ENCODE measurements around the gene TRAFD1.
"Not testable (repeated sequence)": the region's sequence is repeated elsewhere in the genome, so short reads cannot be mapped to it uniquely, and the experiment has no call there.

Gene TRAFD1

GRCh38 chr12:112146123-112146522 is 20.8 kb downstream of the TRAFD1 start:
- DNase-seq, result no peak
- intact Hi-C loops (cut with DNase I), result no loop called here

GRCh38 chr12:112148031-112148513 is 22.7 kb downstream of the TRAFD1 start:
- intact Hi-C loops (cut with DNase I), result no loop called here
- peak in 7 of 42 donors; percentile 1 to 41 (median 7) for DNase-seq

- intact Hi-C loops (cut with DNase I), result no loop called here
- DNase-seq, result peak in 6 of 42 donors; percentile 3 to 21 (median 8)
These were observed 24.2 kb downstream of the TRAFD1 start for GRCh38 chr12:112149596-112149995.

- DNase-seq, result peak in 8 of 42 donors; percentile 4 to 19 (median 7)
- intact Hi-C loops (cut with DNase I), result no loop called here
These were observed 26.6 kb downstream of the TRAFD1 start for GRCh38 chr12:112151766-112152541.

- DNase-seq, result peak in 6 of 42 donors; percentile 6 to 38 (median 12)
These were observed 28.0 kb downstream of the TRAFD1 start for GRCh38 chr12:112153181-112153892.

GRCh38 chr12:112153893-112154219 is 28.5 kb downstream of the TRAFD1 start:
- intact Hi-C loops (cut with DNase I), result no loop called here
- peak in 6 of 42 donors; percentile 5 to 31 (median 10) for DNase-seq

More at GRCh38 chr12:112153181-112153892, 28.0 kb downstream of the TRAFD1 start:
- intact Hi-C loops (cut with DNase I), result no loop called here

GRCh38 chr12:112158461-112159145 is 33.2 kb downstream of the TRAFD1 start:
- peak in 2 of 42 donors; percentile 16 to 17 for DNase-seq
- intact Hi-C loops (cut with DNase I), result not testable (repeated sequence)

GRCh38 chr12:112159146-112159541 is 33.8 kb downstream of the TRAFD1 start:
- intact Hi-C loops (cut with DNase I), result no loop called here

GRCh38 chr12:112160611-112161010 is 35.3 kb downstream of the TRAFD1 start:
- intact Hi-C loops (cut with DNase I), result no loop called here
- peak in 3 of 42 donors; percentile 4 to 20 (median 20) for DNase-seq

More at GRCh38 chr12:112159146-112159541, 33.8 kb downstream of the TRAFD1 start:
- DNase-seq, result peak in 1 of 42 donors; percentile 13

GRCh38 chr12:112161711-112162110 is 36.4 kb downstream of the TRAFD1 start:
- peak in 6 of 42 donors; percentile 12 to 43 (median 30) for DNase-seq
- intact Hi-C loops (cut with DNase I), result no loop called here

- intact Hi-C loops (cut with DNase I), result no loop called here
- peak in 5 of 42 donors; percentile 7 to 36 (median 26) for DNase-seq
These were observed 37.0 kb downstream of the TRAFD1 start for GRCh38 chr12:112162241-112162790.

GRCh38 chr12:112163056-112163455 is 37.7 kb downstream of the TRAFD1 start:
- intact Hi-C loops (cut with DNase I), result no loop called here
- peak in 3 of 42 donors; percentile 6 to 19 (median 8) for DNase-seq

GRCh38 chr12:112163471-112163991 is 38.2 kb downstream of the TRAFD1 start:
- intact Hi-C loops (cut with DNase I), result no loop called here
- peak in 6 of 42 donors; percentile 1 to 33 (median 6) for DNase-seq

- intact Hi-C loops (cut with DNase I), result no loop called here
- peak in 7 of 42 donors; percentile 5 to 26 (median 13) for DNase-seq
These were observed 38.8 kb downstream of the TRAFD1 start for GRCh38 chr12:112164011-112164660.

- DNase-seq, result peak in 10 of 42 donors; percentile 0 to 28 (median 6)
- intact Hi-C loops (cut with DNase I), result no loop called here
These were observed 40.3 kb downstream of the TRAFD1 start for GRCh38 chr12:112165624-112166023.

GRCh38 chr12:112166051-112167015 is 41.0 kb downstream of the TRAFD1 start:
- intact Hi-C loops (cut with DNase I), result no loop called here
- DNase-seq, result peak in 10 of 42 donors; percentile 2 to 19 (median 6)

GRCh38 chr12:112167031-112167461 is 41.7 kb downstream of the TRAFD1 start:
- intact Hi-C loops (cut with DNase I), result no loop called here
- peak in 3 of 42 donors; percentile 8 to 27 (median 14) for DNase-seq
